HEK293 (cell line): ENCODE results near the gene RASA3.
"Not testable (repeated sequence)": the region's sequence is repeated elsewhere in the genome, so short reads cannot be mapped to it uniquely, and the experiment has no call there.

Experiments used
- CTCF ChIA-PET: fragments of 350-600 bp; formaldehyde crosslinking; extraction: SDS; loops from one replicate; lab custom pipeline; 2021; ENCODE audit warnings: antibody characterized with exemption; lab: Yijun Ruan, JAX
- POLR2A ChIA-PET: fragments of 300-600 bp; formaldehyde crosslinking; extraction: SDS; loops from one replicate; lab custom pipeline; 2020; ENCODE audit warnings: antibody characterized with exemption, inconsistent platforms; lab: Yijun Ruan, JAX
- H3K27ac ChIP-seq: fragments of 200-500 bp; sonication (Bioruptor generic); 2 replicates; pipeline ENCODE4 v1.5.1; 2014; ENCODE audit warnings: low read depth, low read length, control low read depth, inconsistent platforms; ENCODE audit errors: extremely low read depth
- H3K36me3 ChIP-seq, 2 experiments: fragments of 200-500 bp in 1 of 2; sonication (Bioruptor generic) in 1 of 2; 1 replicate in 1 of 2; 2 replicates in 1 of 2; pipeline ENCODE4 v1.5.1; 2014 to 2017; ENCODE audit warnings: inconsistent platforms in 2 of 2, low read length in 2 of 2; ENCODE audit not compliant: control insufficient read depth in 2 of 2, insufficient read depth in 1 of 2
- H3K4me1 ChIP-seq: fragments of 200-500 bp; sonication (Bioruptor generic); 2 replicates; pipeline ENCODE4 v1.5.1; 2014; ENCODE audit warnings: mild to moderate bottlenecking, low read length, inconsistent platforms; ENCODE audit not compliant: control insufficient read depth, insufficient read depth
- H3K4me3 ChIP-seq: 2 replicates; pipeline ENCODE4 v1.5.1; 2011; ENCODE audit warnings: low read depth, mild to moderate bottlenecking, control low read depth, low read length, moderate library complexity
- H3K9me3 ChIP-seq: fragments of 200-500 bp; sonication (Bioruptor generic); 2 replicates; pipeline ENCODE4 v1.5.1; 2014; ENCODE audit warnings: low read depth, low read length, inconsistent platforms; ENCODE audit not compliant: control insufficient read depth, insufficient read depth
- KLF8 ChIP-seq: fragments of 450-650 bp; formaldehyde crosslinking; IDR thresholded peaks from 2 replicates; pipeline ENCODE4 v1.5.1; 2016; ENCODE audit warnings: missing biosample characterization, missing genetic modification characterization
- OSR2 ChIP-seq: fragments of 450-650 bp; formaldehyde crosslinking; IDR thresholded peaks from 2 replicates; pipeline ENCODE4 v1.5.1; 2016; ENCODE audit warnings: missing biosample characterization, missing genetic modification characterization
- PRDM6 ChIP-seq: fragments of 450-650 bp; formaldehyde crosslinking; IDR thresholded peaks from 2 replicates; pipeline ENCODE4 v1.5.1; 2017; ENCODE audit warnings: missing biosample characterization, missing genetic modification characterization
- SP7 ChIP-seq: fragments of 450-650 bp; formaldehyde crosslinking; IDR thresholded peaks from 2 replicates; pipeline ENCODE4 v1.5.1; 2016; ENCODE audit warnings: missing biosample characterization, missing genetic modification characterization
- ZBTB7A ChIP-seq: fragments of 450-650 bp; formaldehyde crosslinking; IDR thresholded peaks from 2 replicates; pipeline ENCODE4 v1.5.1; 2016; ENCODE audit warnings: low read depth, missing biosample characterization, missing genetic modification characterization
- ZNF624 ChIP-seq: fragments of 450-650 bp; formaldehyde crosslinking; IDR thresholded peaks from 2 replicates; pipeline ENCODE4 v1.5.1; 2017; ENCODE audit warnings: missing biosample characterization, missing genetic modification characterization
- ZNF777 ChIP-seq: fragments of 450-650 bp; formaldehyde crosslinking; IDR thresholded peaks from 2 replicates; pipeline ENCODE4 v1.5.1; 2017; ENCODE audit warnings: missing biosample characterization, missing genetic modification characterization, borderline replicate concordance
- ZSCAN18 ChIP-seq: fragments of 450-650 bp; formaldehyde crosslinking; IDR thresholded peaks from 2 replicates; pipeline ENCODE4 v1.5.1; 2016; ENCODE audit warnings: missing biosample characterization, missing genetic modification characterization
- ZSCAN23 ChIP-seq: fragments of 450-650 bp; formaldehyde crosslinking; IDR thresholded peaks from 2 replicates; pipeline ENCODE4 v1.5.1; 2016; ENCODE audit warnings: missing biosample characterization, missing genetic modification characterization
- TF ChIP-seq, protein P1 (sequence below): fragments of 450-650 bp; formaldehyde crosslinking; IDR thresholded peaks from 2 replicates; pipeline ENCODE4 v1.5.1; 2016; ENCODE audit warnings: missing biosample characterization, missing genetic modification characterization
- TF ChIP-seq, protein P2 (sequence below): fragments of 450-650 bp; formaldehyde crosslinking; IDR thresholded peaks from 2 replicates; pipeline ENCODE4 v1.5.1; 2016; ENCODE audit warnings: missing biosample characterization, missing genetic modification characterization, borderline replicate concordance
- TF ChIP-seq, protein P3 (sequence below): fragments of 450-650 bp; formaldehyde crosslinking; IDR thresholded peaks from 2 replicates; pipeline ENCODE4 v1.5.1; 2017; ENCODE audit warnings: missing biosample characterization, missing genetic modification characterization

Gene RASA3

GRCh38 chr13:114134944-114135610 is 2.7 kb upstream of the RASA3 start (continued):
- TF ChIP-seq, protein P1, sequence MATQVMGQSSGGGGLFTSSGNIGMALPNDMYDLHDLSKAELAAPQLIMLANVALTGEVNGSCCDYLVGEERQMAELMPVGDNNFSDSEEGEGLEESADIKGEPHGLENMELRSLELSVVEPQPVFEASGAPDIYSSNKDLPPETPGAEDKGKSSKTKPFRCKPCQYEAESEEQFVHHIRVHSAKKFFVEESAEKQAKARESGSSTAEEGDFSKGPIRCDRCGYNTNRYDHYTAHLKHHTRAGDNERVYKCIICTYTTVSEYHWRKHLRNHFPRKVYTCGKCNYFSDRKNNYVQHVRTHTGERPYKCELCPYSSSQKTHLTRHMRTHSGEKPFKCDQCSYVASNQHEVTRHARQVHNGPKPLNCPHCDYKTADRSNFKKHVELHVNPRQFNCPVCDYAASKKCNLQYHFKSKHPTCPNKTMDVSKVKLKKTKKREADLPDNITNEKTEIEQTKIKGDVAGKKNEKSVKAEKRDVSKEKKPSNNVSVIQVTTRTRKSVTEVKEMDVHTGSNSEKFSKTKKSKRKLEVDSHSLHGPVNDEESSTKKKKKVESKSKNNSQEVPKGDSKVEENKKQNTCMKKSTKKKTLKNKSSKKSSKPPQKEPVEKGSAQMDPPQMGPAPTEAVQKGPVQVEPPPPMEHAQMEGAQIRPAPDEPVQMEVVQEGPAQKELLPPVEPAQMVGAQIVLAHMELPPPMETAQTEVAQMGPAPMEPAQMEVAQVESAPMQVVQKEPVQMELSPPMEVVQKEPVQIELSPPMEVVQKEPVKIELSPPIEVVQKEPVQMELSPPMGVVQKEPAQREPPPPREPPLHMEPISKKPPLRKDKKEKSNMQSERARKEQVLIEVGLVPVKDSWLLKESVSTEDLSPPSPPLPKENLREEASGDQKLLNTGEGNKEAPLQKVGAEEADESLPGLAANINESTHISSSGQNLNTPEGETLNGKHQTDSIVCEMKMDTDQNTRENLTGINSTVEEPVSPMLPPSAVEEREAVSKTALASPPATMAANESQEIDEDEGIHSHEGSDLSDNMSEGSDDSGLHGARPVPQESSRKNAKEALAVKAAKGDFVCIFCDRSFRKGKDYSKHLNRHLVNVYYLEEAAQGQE (tag by site-specific recombination) = no peak
- TF ChIP-seq, protein P2, sequence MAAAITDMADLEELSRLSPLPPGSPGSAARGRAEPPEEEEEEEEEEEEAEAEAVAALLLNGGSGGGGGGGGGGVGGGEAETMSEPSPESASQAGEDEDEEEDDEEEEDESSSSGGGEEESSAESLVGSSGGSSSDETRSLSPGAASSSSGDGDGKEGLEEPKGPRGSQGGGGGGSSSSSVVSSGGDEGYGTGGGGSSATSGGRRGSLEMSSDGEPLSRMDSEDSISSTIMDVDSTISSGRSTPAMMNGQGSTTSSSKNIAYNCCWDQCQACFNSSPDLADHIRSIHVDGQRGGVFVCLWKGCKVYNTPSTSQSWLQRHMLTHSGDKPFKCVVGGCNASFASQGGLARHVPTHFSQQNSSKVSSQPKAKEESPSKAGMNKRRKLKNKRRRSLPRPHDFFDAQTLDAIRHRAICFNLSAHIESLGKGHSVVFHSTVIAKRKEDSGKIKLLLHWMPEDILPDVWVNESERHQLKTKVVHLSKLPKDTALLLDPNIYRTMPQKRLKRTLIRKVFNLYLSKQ (tag by site-specific recombination) = no peak

- no peaks in the 10 kb centered on the region for H3K9me3 ChIP-seq
- H3K36me3 ChIP-seq = no peaks in the 10 kb centered on the region
- no peak overlapping the region for H3K4me3 ChIP-seq
- no peak overlapping the region for H3K27ac ChIP-seq
- TF ChIP-seq ZSCAN18 (tag by site-specific recombination) (no peak), KLF8 (tag by site-specific recombination) (no peak), SP7 (tag by site-specific recombination) (no peak), PRDM6 (no peak), OSR2 (tag by site-specific recombination) (peak; percentile 28; the same call in 1 of the 2 replicates), ZBTB7A (tag by site-specific recombination) (0 out of 2 replicates have a peak, but pooled peaks have one; percentile 62), ZSCAN23 (tag by site-specific recombination) (peak; percentile 52; the same call in 1 of the 2 replicates), ZNF624 (tag by site-specific recombination) (peak; percentile 83; the same call in 1 of the 2 replicates), ZNF777 (tag by site-specific recombination) (no peak)
- TF ChIP-seq, protein P3, sequence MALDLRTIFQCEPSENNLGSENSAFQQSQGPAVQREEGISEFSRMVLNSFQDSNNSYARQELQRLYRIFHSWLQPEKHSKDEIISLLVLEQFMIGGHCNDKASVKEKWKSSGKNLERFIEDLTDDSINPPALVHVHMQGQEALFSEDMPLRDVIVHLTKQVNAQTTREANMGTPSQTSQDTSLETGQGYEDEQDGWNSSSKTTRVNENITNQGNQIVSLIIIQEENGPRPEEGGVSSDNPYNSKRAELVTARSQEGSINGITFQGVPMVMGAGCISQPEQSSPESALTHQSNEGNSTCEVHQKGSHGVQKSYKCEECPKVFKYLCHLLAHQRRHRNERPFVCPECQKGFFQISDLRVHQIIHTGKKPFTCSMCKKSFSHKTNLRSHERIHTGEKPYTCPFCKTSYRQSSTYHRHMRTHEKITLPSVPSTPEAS (tag by site-specific recombination) = peak; percentile 73
- POLR2A ChIA-PET = no interaction called here
- CTCF ChIA-PET = no interaction called here
- H3K4me1 ChIP-seq = no peaks in the 10 kb centered on the region
Observed at GRCh38 chr13:114134111-114134943, 1.9 kb upstream of the RASA3 start.

GRCh38 chr13:114133552-114133951 is 1.1 kb upstream of the RASA3 start:
- H3K4me3 ChIP-seq, H3K36me3 ChIP-seq, H3K4me1 ChIP-seq, H3K27ac ChIP-seq, POLR2A ChIA-PET, CTCF ChIA-PET, H3K9me3 ChIP-seq: not testable (repeated sequence)

- CTCF ChIA-PET, H3K4me1 ChIP-seq, H3K4me3 ChIP-seq, H3K9me3 ChIP-seq, H3K36me3 ChIP-seq, POLR2A ChIA-PET, H3K27ac ChIP-seq: not testable (repeated sequence)
Observed at GRCh38 chr13:114133126-114133525, 703 bp upstream of the RASA3 start.
